ENCODE results near the gene PRELID3B.

The PRELID3B gene

DNA sequence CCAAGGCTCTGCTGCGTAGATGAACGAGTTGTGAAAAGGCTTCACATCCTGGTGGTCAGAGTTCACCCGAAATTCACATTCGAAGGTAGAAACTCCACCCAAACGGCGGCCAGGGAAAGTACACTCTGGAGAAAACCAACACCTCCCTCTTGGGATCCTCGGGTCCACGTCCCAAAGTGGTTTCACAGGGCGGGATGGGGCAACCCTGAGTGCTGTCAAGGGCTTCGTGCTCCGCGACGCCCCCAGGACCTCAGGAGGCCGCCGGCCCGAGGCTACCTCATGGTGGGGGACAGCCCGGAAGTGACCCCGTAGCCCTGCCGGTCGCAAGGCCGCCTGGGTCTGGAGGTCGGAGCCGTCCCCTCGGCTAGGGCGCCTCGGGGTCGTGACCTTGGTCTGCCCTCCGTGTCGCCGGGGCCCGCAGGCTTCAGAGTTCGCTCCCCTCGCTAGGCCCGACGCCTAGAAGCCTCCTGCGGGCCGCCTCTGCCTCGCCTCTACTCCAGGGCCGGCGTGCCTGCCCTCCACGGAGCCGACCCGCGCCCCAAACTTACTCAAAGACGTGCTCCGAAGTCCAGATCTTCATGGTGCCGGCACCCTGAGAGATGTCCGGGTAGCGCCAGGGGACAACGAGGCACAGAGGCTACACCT, at the start of gene PRELID3B:
Gene PRELID3B (minus strand): TSS at position 636 of the 645 bp plus-strand sequence. CDS start 56 bp downstream, at position 580.
- in situ Hi-C loops (cut with HindIII; ENCODE audit: low sequenced_read_pairs): loop anchor here (5.0 kb wide), 1 partner anchor 70 kb away; no protein-coding TSS in a partner anchor

DNA sequence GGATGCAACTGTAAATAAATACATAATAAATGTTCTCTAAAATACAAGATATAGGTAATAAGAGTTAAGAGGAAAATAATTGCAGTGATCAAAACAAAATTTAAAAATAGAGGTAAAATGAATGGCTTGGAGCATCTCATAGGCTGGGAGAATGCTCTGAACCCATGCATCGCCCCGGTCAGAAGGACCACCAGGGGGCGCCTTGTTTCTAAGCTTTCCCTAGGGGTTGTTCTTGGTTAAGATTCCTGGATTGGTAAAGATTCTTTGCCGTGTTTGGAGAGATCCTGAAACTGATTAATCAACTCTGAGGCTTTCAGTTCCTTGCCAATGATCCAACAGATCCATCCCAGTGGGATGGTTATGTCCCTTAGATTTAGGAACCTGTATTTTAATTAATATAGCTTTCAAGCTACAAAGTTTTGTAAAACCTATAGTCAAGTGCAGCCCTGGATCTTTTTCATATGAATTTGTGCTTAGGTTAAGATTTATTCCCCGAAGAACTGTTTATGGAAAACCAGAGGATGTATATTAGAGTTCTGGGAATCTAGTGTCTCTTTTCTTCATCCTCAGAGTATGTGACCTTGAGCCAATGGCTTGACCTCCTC, 45.3 kb upstream of the PRELID3B start:
- in situ Hi-C loops (cut with HindIII; ENCODE audit: low sequenced_read_pairs): loop anchor here (25.0 kb wide), 1 partner anchor 374 kb away; no protein-coding TSS in a partner anchor

DNA sequence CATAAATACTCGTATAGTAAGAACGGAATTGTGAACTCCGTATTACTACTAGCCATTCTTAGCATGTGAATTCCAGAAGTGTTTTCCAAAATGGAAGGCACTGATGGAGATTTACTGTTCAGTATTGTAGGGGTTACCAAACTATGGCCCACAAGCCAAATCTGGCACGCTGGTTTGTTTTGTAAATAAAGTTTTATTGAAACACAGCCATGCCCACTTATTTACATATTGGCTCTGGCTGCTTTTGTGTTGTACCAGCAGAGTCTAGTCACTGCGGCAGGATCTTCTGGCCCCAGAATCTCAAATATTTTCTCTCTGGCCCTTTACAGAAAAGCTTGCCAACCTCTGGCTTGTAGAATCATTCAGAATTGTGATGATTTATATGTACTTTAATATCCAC, 44.3 kb upstream of the PRELID3B start:
- in situ Hi-C loops (cut with HindIII; ENCODE audit: low sequenced_read_pairs): loop anchor here (25.0 kb wide), 1 partner anchor 375 kb away; no protein-coding TSS in a partner anchor

DNA sequence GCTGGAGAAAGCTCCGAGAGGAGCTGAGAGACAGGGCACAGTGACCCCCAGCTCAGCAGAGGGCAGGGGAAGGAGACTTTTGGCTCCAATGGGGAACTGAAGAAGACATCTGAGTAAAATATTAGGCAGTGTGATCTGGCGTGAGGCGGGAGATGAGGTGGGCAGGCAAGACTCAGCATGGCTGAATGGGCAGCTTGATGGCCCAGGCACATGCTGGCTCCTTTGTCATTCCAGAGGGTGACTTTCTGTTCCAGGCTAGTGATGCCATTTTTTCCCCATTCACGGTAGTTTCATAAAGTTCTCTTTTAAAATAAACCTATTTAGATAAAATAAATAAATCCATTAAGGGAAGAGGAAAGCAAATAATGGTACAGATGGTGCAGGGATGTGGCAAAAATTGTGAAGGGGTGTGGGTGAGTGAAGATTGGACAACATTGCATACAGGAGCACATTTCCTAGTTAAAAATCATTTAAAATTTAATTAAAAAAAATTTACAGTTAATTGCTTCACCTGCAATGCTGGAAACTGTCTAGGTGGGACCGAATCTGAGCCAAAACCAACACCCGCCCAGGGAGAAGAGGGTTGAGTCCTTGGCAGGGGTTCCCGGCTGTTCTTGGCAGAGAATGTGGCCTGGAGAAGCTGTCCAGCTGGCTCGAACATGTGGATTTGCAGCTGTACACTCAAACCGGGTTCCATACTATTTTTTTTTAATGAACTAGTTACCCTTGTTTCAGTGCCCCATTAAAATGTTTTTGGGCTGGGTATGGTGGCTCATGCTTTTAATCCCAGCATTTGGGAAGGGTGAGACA, 41.7 kb upstream of the PRELID3B start:
- in situ Hi-C loops (cut with HindIII; ENCODE audit: low sequenced_read_pairs): loop anchor here (25.0 kb wide), 1 partner anchor 378 kb away; no protein-coding TSS in a partner anchor

DNA sequence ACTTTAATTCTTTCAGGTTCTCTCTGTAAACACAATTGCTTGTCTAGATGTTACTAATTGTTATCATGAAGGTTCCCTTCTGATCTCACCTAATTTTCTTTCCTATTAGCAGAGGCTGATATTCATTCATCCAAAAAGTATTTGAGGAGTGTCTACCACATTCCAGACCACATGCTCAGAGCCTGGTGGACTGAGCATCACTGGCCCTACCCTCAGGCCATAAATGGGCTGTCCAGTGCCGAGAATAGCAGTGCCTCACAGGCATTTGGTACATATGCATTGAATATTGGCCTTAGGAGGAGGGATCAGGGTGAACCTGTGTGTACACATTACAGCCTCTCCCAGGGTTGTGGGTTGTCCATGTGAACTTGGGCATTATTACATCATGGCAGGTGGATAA, 40.4 kb upstream of the PRELID3B start:
- in situ Hi-C loops (cut with HindIII; ENCODE audit: low sequenced_read_pairs): loop anchor here (25.0 kb wide), 1 partner anchor 379 kb away; no protein-coding TSS in a partner anchor

DNA sequence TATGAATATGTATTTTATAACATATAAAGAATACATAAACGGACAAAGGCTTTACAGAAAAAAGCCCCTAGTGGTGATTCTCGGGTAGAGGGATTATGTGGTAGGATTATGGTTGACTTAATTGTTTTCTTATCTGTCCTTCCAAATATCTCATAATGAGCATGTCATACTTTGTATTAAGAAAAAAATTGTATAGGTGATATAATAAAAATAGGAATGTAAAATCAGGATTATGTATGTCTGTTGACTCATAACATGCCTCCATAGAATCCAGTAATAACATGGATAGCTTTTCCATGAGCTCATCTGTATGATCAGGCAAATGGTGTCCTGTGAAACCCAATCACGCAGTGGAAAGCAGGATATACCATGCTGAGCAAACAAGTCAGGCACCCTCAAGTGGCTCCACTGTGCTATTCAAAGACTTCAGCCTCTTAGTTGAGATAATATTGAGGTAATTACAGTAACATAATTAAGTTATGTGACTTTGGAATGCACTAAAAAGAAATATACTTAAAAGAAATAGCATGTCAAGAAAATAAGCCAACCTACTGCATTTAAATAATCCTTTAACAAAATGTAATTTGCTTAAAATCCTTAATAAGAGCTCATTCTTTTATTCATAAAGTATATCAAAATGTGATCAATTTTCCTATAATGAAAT, 39.6 kb upstream of the PRELID3B start:
- in situ Hi-C loops (cut with HindIII; ENCODE audit: low sequenced_read_pairs): loop anchor here (25.0 kb wide), 1 partner anchor 380 kb away; no protein-coding TSS in a partner anchor

DNA sequence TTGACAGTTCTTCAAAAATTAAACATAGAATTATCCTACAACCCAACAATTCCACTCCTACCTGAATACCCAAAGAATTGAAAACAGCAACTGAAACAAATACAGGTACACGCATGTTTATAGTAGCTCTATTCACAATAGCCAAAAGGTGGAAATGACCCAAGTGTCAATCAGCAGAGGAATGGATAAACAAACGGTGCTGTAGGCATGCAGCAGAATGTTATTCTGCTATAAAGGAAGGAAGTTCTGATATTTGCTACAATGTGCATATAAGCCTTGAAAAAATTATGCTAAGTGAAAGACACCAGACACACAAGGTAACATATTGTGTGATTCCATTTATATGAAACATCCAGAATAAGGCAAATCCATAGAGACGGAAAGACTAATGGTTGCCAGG, 38.5 kb upstream of the PRELID3B start:
- in situ Hi-C loops (cut with HindIII; ENCODE audit: low sequenced_read_pairs): loop anchor here (25.0 kb wide), 1 partner anchor 381 kb away; no protein-coding TSS in a partner anchor

DNA sequence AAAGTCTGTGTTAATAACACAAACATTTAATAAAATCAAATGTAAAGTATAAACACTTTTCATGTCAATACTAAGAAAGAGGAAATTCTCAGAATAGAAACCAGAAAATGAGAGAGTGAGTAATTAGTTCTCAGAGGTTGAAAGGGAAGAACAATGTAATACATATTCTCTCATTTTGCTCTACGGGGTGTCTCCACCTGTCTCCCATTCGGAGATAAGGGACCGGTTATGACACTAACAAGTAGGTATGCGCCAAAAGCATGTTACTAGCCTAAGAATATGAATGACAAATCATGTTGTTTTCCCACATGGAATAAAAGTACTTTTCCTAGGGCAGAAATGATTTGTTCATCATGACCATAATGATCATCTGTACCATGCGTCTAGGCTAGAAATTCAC, 35.6 kb upstream of the PRELID3B start:
- in situ Hi-C loops (cut with HindIII; ENCODE audit: low sequenced_read_pairs): loop anchor here (25.0 kb wide), 1 partner anchor 384 kb away; no protein-coding TSS in a partner anchor

DNA sequence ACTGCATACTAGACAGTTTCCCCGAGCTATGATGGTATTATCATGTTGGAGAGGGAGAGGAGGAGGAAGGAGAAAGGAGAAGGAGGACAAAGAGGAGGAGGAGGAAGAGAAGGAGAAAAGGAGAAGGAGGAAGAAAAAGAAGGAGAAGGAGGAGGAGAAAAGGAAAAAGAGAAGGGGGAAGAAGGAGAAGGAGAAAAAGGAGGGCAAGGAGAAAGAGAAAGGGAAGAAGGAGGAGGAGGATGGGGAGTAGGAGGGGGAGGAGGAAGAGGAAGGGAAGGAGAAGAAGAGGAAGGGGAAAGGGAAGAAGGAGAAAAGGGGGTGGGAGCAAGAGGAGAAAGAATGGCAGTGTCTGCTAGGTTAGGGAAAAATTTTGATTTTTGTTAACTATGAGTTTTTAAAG, 35.1 kb upstream of the PRELID3B start:
- in situ Hi-C loops (cut with HindIII; ENCODE audit: low sequenced_read_pairs): loop anchor here (25.0 kb wide), 1 partner anchor 385 kb away; no protein-coding TSS in a partner anchor

DNA sequence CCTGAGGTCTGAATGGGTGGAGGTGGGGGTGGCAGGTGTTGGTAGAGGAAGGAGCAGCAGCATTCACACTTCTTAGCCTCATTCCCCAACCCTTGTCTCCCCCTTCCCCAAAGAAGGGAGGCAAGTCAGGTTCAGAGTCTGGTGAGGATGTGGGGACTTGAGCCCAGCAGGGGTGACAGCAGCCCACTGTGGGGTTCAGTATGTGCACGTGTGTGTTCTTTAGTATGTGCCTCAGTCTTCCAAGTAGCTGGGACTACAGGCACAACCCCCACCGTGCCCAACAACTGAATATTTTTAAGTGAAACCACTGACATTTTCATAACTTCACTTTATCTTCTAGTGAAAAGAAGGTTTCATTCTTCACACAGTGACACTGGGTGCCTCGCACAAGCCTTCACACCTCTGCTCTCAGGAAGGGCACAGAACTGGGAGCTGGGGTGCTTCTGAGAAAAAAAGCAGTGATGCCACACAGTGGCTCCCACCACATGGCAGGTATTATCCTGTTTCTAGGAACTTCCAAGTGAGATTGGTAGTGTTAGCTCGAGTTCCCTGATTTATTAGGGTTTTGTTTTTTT, 33.4 kb upstream of the PRELID3B start:
- in situ Hi-C loops (cut with HindIII; ENCODE audit: low sequenced_read_pairs): loop anchor here (25.0 kb wide), 1 partner anchor 386 kb away; no protein-coding TSS in a partner anchor

DNA sequence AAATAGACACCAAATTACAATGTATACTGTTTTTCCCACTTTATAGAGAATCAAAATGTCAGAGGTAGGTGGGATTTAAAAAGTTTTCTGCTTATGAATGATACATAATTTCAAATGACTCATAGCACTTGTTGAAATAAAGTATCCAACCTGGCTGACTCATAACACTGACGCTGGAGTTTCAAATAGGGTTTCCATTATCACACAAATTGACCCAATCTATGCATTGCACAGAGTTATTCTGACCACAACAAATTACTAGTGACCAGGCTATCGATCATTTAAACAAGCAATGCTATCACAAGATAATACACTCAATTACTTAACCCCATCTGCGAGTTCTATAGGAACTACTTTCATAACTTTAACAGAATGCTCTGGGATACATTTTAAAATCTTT, 31.9 kb upstream of the PRELID3B start:
- in situ Hi-C loops (cut with HindIII; ENCODE audit: low sequenced_read_pairs): no loop called here

DNA sequence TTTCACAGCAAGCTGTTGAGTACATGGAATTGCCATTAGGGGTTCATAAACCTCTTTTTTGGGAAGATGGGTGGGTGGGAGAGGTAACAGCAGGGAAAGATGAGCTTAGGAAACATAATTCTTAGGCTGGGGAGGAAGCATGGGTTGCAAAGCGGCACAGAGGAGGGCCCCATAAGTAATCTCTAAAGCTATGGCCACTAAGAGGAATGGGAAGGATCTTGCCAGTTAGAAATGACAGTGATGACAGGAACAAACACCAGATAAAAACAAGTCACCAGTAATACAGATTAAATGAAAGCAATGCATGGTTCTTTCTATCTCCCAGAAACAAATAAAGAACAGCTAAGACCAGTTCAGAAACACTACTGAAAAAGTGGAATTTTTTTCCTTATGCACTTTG, 31.0 kb upstream of the PRELID3B start:
- in situ Hi-C loops (cut with HindIII; ENCODE audit: low sequenced_read_pairs): no loop called here

DNA sequence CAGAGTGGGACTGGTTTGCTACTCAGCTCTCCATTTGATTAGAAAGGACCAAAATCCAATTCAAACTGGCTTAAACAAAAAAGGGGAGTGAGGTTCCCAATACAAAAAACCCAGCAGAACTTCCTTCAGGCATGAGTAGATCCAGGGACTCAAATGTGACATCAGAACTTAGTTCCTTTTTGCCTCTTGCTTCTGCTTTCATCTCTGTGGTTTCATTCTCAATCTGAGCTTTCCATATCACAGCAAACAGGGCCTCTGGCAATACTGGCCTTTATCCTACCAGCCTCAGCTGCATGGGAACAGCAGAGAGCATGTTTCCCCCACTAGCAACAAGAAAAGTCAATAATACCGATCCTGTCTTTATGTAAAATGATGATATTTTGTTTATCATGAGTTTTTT, 28.6 kb upstream of the PRELID3B start:
- in situ Hi-C loops (cut with HindIII; ENCODE audit: low sequenced_read_pairs): no loop called here

DNA sequence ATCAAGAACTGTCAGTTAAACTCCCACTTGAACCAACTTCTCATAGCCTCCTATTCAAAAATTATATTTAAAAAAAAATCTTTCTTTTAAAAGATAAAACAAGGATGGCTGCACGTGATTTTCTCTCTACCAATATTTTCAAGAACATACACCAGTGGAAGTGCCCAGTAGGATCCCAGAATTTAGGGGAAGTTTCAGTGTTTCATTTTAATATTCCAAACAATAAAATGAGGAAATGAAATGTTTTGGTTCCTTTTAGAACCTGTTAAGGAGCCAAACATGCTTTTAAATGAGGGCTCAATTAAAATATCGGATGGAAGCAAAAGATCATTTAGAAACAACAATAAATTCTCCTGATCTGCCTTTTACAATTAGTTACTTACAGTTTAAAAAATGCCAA, 26.4 kb upstream of the PRELID3B start:
- in situ Hi-C loops (cut with HindIII; ENCODE audit: low sequenced_read_pairs): no loop called here

DNA sequence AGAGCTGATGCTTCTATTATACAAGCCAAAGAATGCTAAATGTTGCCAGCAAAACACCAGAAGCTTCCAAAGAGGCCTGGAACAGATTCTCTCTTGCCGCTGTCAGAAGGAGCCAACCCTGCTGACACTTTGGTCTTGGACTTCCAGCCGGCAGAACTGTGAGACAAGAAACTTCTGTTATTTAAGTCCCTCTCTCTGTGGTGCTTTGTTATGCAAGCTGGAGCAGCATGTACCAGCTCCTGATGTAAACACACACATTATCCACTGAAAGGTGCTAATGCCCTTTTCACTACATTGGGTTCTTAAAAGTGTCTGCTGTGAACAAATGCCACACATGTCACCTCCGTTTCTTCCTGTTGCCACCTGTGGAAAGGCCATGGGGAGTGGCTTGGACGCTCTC, 25.9 kb upstream of the PRELID3B start:
- in situ Hi-C loops (cut with HindIII; ENCODE audit: low sequenced_read_pairs): no loop called here

DNA sequence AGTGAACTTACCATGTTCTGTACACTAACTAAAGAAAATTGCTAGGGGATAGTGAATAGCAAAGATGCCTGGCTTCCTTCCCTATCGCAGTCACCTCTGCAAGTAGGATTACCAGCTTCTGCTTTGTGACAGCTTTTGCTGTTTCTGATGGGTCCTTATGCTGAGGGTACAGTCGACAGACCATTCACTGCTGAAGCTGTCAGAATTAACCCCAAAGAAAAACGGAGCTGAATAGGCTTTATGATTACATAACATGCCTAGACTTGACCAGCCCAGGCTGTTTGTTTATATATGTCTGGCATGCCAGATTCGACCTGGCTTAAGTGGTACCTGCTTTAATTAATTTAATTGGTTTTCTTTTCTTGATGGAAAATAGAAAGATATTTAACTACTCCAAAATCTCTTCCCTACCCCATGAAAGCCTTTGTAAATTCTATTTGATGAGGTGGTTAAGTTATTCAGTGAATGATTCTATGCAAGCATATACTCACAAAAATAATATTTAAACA, 21.7 kb upstream of the PRELID3B start:
- in situ Hi-C loops (cut with HindIII; ENCODE audit: low sequenced_read_pairs): no loop called here

DNA sequence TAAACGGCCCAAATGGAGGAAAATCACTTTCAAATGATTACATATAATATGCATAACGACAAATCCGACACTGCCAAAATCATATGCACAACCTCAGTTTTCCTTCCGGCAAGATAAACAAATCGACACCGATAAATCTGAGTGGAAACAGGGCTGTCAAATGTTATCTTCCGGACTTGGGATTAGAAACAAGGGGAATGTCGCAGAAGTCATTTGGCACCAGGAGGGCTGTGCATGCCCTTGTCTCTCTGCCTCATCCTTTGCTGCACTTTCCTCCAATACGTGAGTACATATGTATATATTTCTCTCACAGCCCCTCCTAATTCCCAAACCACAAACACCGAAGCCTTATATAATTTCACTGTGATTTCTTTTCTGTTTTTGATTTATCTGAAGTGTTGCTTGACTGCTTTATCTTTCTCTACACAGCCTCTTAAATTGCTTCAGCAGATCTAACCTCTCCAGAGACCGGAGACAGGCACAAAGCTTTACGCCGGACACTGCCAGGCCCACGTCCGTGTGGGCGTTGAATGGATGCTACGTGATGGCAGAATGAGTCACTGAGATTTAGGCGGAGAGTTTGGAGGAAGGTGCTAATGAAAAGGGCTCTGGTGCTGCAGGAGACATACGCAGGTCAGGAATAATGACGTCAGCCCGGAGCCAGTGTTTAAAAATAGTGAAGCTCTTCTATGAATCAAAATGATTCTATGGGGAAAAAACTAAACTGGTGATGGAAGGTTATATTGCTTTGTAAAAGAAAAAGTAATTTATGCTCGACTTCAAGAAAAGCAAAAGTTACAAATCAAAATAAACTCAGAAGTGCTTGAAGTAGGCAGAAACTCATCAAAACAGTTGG, 21.0 kb upstream of the PRELID3B start:
- in situ Hi-C loops (cut with HindIII; ENCODE audit: low sequenced_read_pairs): no loop called here

DNA sequence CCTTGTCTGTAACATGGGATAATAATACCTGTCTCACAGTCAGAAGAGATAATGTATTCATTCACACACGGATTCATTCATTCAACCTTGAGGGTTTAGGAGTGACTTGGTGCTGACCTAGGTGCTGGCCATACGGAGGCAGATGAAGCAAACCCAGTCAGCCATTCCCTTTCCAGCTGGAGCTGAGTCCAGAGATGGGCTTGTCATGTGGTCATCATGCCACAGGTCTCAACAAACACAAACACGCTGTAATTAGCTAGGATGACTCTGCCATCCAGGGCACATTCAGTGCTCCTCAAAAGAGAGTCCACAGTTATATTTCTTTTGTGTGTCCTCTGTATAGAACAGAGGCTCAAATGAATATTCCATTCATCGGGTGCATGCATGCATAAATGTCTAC, 19.5 kb upstream of the PRELID3B start:
- in situ Hi-C loops (cut with HindIII; ENCODE audit: low sequenced_read_pairs): no loop called here

DNA sequence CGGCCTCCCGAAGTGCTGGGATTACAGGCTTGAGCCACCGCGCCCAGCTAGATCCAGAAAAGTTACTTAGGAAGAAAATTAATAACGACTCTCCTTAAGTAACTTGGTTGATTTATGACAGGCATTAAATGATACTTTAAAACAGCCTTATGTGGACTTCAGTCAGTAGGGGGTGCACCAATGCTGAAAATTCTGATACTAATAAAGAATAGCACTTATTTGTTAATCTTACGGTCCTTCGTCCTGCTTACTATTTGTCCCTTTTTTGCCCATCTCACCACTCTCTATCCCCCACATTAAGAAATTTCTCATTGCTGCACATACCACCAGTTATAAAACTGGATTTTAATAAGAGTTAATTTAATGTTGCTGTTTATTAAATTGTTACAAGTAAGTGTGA, 12.7 kb upstream of the PRELID3B start:
- in situ Hi-C loops (cut with HindIII; ENCODE audit: low sequenced_read_pairs): no loop called here

Data from DLD1 (cell line).